CD14-positive monocyte (primary cell): Measurements from ENCODE around the gene LRRC4C. TPM values are rescaled to one million over a fixed set of nuclear protein-coding genes. Genes with fewer than 3 reads are reported as not detected.

Source experiments
- DNase-seq, 3 donors: peaks; one replicate each; pipeline ENCODE4 v3.0.0-alpha.2; 2011 to 2022
- H2AFZ ChIP-seq: 2 replicates; pipeline ENCODE4 v1.6.0; 2012; ENCODE audit warnings: mild to moderate bottlenecking, low read depth, low read length, inconsistent platforms; ENCODE audit not compliant: insufficient read depth, poor library complexity, severe bottlenecking
- H3K27ac ChIP-seq, 2 donors: 1 replicate in 1 of 2; 2 replicates in 1 of 2; pipeline ENCODE4 v1.5.1; 2012 to 2013; ENCODE audit warnings: low read length in 2 of 2, control low read depth in 1 of 2, inconsistent platforms in 1 of 2, low read depth in 1 of 2, mild to moderate bottlenecking in 1 of 2
- H3K27me3 ChIP-seq, 2 donors: one replicate each; pipeline versions ENCODE4 v1.6.0 to v1.6.1; 2011 to 2013; ENCODE audit warnings: low read length in 2 of 2; ENCODE audit not compliant: control insufficient read depth in 2 of 2, insufficient read depth in 2 of 2
- H3K36me3 ChIP-seq, 2 donors: replicated peaks in 1 of 2; 1 replicate in 1 of 2; 2 replicates in 1 of 2; pipeline versions ENCODE4 v1.5.1 to v1.6.1; 2012 to 2013; ENCODE audit warnings: low read length in 2 of 2, control low read depth in 1 of 2, inconsistent platforms in 1 of 2, mild to moderate bottlenecking in 1 of 2; ENCODE audit not compliant: insufficient read depth in 2 of 2, control insufficient read depth in 1 of 2
- H3K4me1 ChIP-seq, 2 donors: 1 replicate in 1 of 2; 2 replicates in 1 of 2; pipeline versions ENCODE4 v1.5.1 to v1.6.1; 2012 to 2013; ENCODE audit warnings: low read length in 2 of 2, control low read depth in 1 of 2, inconsistent platforms in 1 of 2, mild to moderate bottlenecking in 1 of 2, moderate library complexity in 1 of 2; ENCODE audit not compliant: insufficient read depth in 2 of 2, control insufficient read depth in 1 of 2
- H3K4me2 ChIP-seq: replicated peaks from 2 replicates; pipeline ENCODE3; 2012; ENCODE audit warnings: low read length, moderate library complexity, mild to moderate bottlenecking; ENCODE audit not compliant: poor library complexity, severe bottlenecking; ENCODE audit errors: extremely low read depth
- H3K4me3 ChIP-seq, 3 experiments: fragments of 200-600 bp in 1 of 3; sonication (generic) in 1 of 3; replicated peaks in 1 of 3; 1 replicate in 2 of 3; 2 replicates in 1 of 3; pipeline ENCODE4 v1.5.1; 2011 to 2013; ENCODE audit warnings: low read length in 3 of 3, mild to moderate bottlenecking in 3 of 3, control low read depth in 2 of 3, low read depth in 2 of 3, inconsistent platforms in 1 of 3, moderate library complexity in 1 of 3
- H3K79me2 ChIP-seq: 2 replicates; pipeline ENCODE4 v1.6.0; 2012; ENCODE audit warnings: mild to moderate bottlenecking, control low read depth, inconsistent platforms, low read length, moderate library complexity; ENCODE audit not compliant: insufficient read depth
- H3K9ac ChIP-seq: 2 replicates; pipeline ENCODE4 v1.6.0; 2017; ENCODE audit warnings: low read length, mild to moderate bottlenecking; ENCODE audit not compliant: insufficient read depth, poor library complexity, severe bottlenecking
- H3K9me3 ChIP-seq, 2 donors: replicated peaks in 1 of 2; 1 replicate in 1 of 2; 2 replicates in 1 of 2; pipeline versions ENCODE4 v1.5.1 to v1.6.1; 2012 to 2013; ENCODE audit warnings: low read length in 2 of 2, control low read depth in 1 of 2; ENCODE audit not compliant: control insufficient read depth in 1 of 2, insufficient read depth in 1 of 2
- H4K20me1 ChIP-seq: 2 replicates; pipeline ENCODE4 v1.6.0; 2012; ENCODE audit warnings: mild to moderate bottlenecking, low read length, control low read depth, moderate library complexity; ENCODE audit not compliant: insufficient read depth
- H3K27ac Mint-ChIP-seq, 7 donors: one replicate each; pipeline ENCODE4 v1.8.0; 2020; ENCODE audit warnings: mild to moderate bottlenecking in 7 of 7, mixed read lengths in 7 of 7, moderate library complexity in 6 of 7, inconsistent platforms in 2 of 7
- H3K27me3 Mint-ChIP-seq, 3 donors: one replicate each; pipeline ENCODE4 v1.8.0; 2021 to 2022; ENCODE audit warnings: low read depth in 3 of 3, mild to moderate bottlenecking in 3 of 3, mixed read lengths in 3 of 3, moderate library complexity in 3 of 3, inconsistent platforms in 1 of 3
- H3K36me3 Mint-ChIP-seq, 2 donors: one replicate each; pipeline ENCODE4 v1.8.0; 2020; ENCODE audit warnings: mixed read lengths in 2 of 2, inconsistent platforms in 1 of 2, mild to moderate bottlenecking in 1 of 2
- H3K4me1 Mint-ChIP-seq: one replicate; pipeline ENCODE4 v1.8.0; 2020; ENCODE audit warnings: mild to moderate bottlenecking, mixed read lengths
- H3K4me3 Mint-ChIP-seq, 2 donors: one replicate each; pipeline ENCODE4 v1.8.0; 2020; ENCODE audit warnings: mild to moderate bottlenecking in 2 of 2, mixed read lengths in 2 of 2, moderate library complexity in 1 of 2
- H3K9me3 Mint-ChIP-seq, 7 donors: one replicate each; pipeline ENCODE4 v1.8.0; 2020 to 2022; ENCODE audit warnings: mixed read lengths in 7 of 7, mild to moderate bottlenecking in 6 of 7, moderate library complexity in 6 of 7, inconsistent platforms in 2 of 7
- WGBS: methylation state at CpG from one replicate; pipeline ENCODE4 v1.1.5; 2013; ENCODE audit warnings: missing lambda C conversion rate; ENCODE audit not compliant: insufficient coverage; 5-methylcytosine and 5-hydroxymethylcytosine counted together
- intact Hi-C, 2 donors: fragments of 100-400 bp; cut with micrococcal nuclease; formaldehyde crosslinking; loops; one replicate each; pipeline versions ENCODE4 v1.15.0 to v1.15.1; 2023
- polyA plus RNA-seq, 3 donors: library from polyadenylated mRNA; depleted of rRNA in 1 of 3; unstranded in 2 of 3; stranded (reverse) in 1 of 3; fragments of 300-500 nt in 2 of 3; fragments of >200 nt in 1 of 3; fragmentation: Illumina TruSeq in 2 of 3; gene quantifications; 1 replicate in 2 of 3; 2 replicates in 1 of 3; pipeline ENCODE4 v1.2.3, GENCODE V29; 2012 to 2021
- TF ChIP-seq, protein P1 (sequence below): fragments of 200-600 bp; IDR thresholded peaks from one replicate; pipeline ENCODE4 v1.8.0; 2022; ENCODE audit warnings: antibody characterized with exemption, mild to moderate bottlenecking

The LRRC4C gene
- polyA plus RNA-seq, 3 donors = not detected

DNA sequence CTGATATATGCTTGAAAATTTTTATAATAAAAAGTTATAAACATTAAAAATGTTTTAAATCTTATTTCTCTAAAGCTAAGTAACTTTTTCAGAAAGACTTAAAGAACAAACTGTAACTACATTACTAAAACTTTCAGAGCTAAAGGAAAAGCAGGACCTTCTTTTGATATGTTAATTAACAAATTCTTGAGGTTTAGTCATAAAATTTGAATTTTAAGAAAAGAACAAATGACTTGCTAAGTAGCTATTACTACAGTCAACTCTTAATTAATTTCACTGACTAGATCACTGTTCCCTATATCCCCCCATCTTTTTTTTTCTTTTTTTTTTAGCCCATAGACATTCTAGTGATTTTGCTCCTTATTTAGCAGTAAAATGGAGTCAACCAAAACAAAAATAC lies 344.4 kb downstream of the LRRC4C start:
- Histone ChIP-seq H3K4me3 (no peak overlapping the region), H3K4me1 (no peaks in the 10 kb centered on the region), H3K9ac (no peak overlapping the region), H3K27me3 (no peaks in the 10 kb centered on the region), H2AFZ (no peak overlapping the region), H3K4me2 (no peak overlapping the region), H3K36me3 (no peaks in the 10 kb centered on the region), H3K9me3 (no peaks in the 10 kb centered on the region), H3K27ac (no peak overlapping the region), H4K20me1 (no peaks in the 10 kb centered on the region), H3K79me2 (no peaks in the 10 kb centered on the region)
- intact Hi-C loops = no loop called here
- DNase-seq = no peak
- Mint-ChIP-seq H3K4me3 (no peak overlapping the region), H3K27ac (no peak overlapping the region), H3K27me3 (no peaks in the 10 kb centered on the region), H3K36me3 (no peaks in the 10 kb centered on the region), H3K9me3 (peaks cover 0 to 3% (median 0%) of the 10 kb centered on the region in 7 donors), H3K4me1 (no peaks in the 10 kb centered on the region)
- TF ChIP-seq, protein P1, sequence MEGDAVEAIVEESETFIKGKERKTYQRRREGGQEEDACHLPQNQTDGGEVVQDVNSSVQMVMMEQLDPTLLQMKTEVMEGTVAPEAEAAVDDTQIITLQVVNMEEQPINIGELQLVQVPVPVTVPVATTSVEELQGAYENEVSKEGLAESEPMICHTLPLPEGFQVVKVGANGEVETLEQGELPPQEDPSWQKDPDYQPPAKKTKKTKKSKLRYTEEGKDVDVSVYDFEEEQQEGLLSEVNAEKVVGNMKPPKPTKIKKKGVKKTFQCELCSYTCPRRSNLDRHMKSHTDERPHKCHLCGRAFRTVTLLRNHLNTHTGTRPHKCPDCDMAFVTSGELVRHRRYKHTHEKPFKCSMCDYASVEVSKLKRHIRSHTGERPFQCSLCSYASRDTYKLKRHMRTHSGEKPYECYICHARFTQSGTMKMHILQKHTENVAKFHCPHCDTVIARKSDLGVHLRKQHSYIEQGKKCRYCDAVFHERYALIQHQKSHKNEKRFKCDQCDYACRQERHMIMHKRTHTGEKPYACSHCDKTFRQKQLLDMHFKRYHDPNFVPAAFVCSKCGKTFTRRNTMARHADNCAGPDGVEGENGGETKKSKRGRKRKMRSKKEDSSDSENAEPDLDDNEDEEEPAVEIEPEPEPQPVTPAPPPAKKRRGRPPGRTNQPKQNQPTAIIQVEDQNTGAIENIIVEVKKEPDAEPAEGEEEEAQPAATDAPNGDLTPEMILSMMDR = no peak

DNA sequence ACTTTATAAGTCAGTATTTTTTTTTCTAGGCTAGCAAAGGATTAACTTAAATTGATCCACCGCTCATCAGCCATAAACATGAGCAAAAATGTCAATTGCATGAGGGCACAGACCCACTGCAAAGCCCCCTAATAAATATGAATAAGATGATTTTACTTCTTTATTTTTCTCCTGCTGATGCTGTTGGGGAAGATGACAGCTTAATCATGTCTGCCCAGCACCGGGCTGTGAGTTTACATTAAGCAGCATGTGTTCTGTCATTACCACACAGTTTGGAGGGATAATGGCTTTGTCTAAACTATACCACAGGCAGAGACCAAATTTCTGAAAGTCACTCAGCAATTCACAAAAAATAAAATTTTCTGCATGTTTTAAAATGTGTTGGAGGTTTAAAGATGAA lies 346.3 kb downstream of the LRRC4C start:
- no CpG with 5 or more reads among the region's 2 CpGs for WGBS
- Mint-ChIP-seq H3K9me3 (peaks cover 0 to 3% (median 0%) of the 10 kb centered on the region in 7 donors), H3K36me3 (no peaks in the 10 kb centered on the region), H3K4me1 (no peaks in the 10 kb centered on the region), H3K4me3 (no peak overlapping the region), H3K27ac (no peak overlapping the region), H3K27me3 (no peaks in the 10 kb centered on the region)
- H2AFZ ChIP-seq = no peak overlapping the region
- H3K4me1 ChIP-seq = no peaks in the 10 kb centered on the region
- no peaks in the 10 kb centered on the region for H4K20me1 ChIP-seq
- no peak overlapping the region for H3K27ac ChIP-seq
- no peaks in the 10 kb centered on the region for H3K79me2 ChIP-seq
- no peak overlapping the region for H3K4me2 ChIP-seq
- H3K27me3 ChIP-seq = no peaks in the 10 kb centered on the region
- H3K9ac ChIP-seq = no peak overlapping the region
- no peak for DNase-seq
- no peak overlapping the region for H3K4me3 ChIP-seq
- TF ChIP-seq, protein P1 = no peak
- intact Hi-C loops = no loop called here
- no peaks in the 10 kb centered on the region for H3K36me3 ChIP-seq
- H3K9me3 ChIP-seq = no peaks in the 10 kb centered on the region
